RWPE2 (cell line): ENCODE results near the gene SAMHD1.

Experiments used
- ATAC-seq: fragments of 200-7000 bp; cut with Tn5 transposase; 3 replicates; pipeline ENCODE4 v1.9.1; 2021; ENCODE audit warnings: low read depth
- DNase-seq: peaks from one replicate; pipeline ENCODE4 v3.0.0-alpha.2; 2020; ENCODE audit warnings: low spot score
- H3K27ac ChIP-seq: fragments of 450-650 bp; 2 replicates; pipeline ENCODE4 v1.5.1; 2017; ENCODE audit warnings: mild to moderate bottlenecking; ENCODE audit not compliant: poor library complexity, severe bottlenecking
- H3K27me3 ChIP-seq: fragments of 250-450 bp; sonication (Bioruptor Pico); 2 replicates; pipeline ENCODE4 v1.5.1; 2021; ENCODE audit warnings: mild to moderate bottlenecking, moderate library complexity; ENCODE audit not compliant: insufficient read depth, poor library complexity, severe bottlenecking
- H3K36me3 ChIP-seq: fragments of 250-450 bp; sonication (Bioruptor Pico); 2 replicates; pipeline ENCODE4 v1.5.1; 2020; ENCODE audit warnings: low read depth, mild to moderate bottlenecking, moderate library complexity
- H3K4me1 ChIP-seq: fragments of 250-450 bp; sonication (Bioruptor Pico); 2 replicates; pipeline ENCODE4 v1.5.1; 2021; ENCODE audit warnings: mild to moderate bottlenecking, moderate library complexity; ENCODE audit not compliant: insufficient read depth, poor library complexity, severe bottlenecking
- H3K4me3 ChIP-seq: fragments of 250-450 bp; sonication (Bioruptor Pico); 2 replicates; pipeline ENCODE4 v1.5.1; 2021; ENCODE audit warnings: mild to moderate bottlenecking, moderate library complexity; ENCODE audit not compliant: severe bottlenecking
- H3K9me3 ChIP-seq: fragments of 250-450 bp; sonication (Bioruptor Pico); 2 replicates; pipeline ENCODE4 v1.5.1; 2021; ENCODE audit warnings: mild to moderate bottlenecking, moderate library complexity; ENCODE audit not compliant: severe bottlenecking
- TF ChIP-seq, protein P1 (sequence below): fragments of 450-650 bp; IDR thresholded peaks from one replicate; pipeline ENCODE4 v1.5.1; 2017; ENCODE audit warnings: mild to moderate bottlenecking, moderate library complexity; ENCODE audit not compliant: poor library complexity, severe bottlenecking

SAMHD1 gene

DNA sequence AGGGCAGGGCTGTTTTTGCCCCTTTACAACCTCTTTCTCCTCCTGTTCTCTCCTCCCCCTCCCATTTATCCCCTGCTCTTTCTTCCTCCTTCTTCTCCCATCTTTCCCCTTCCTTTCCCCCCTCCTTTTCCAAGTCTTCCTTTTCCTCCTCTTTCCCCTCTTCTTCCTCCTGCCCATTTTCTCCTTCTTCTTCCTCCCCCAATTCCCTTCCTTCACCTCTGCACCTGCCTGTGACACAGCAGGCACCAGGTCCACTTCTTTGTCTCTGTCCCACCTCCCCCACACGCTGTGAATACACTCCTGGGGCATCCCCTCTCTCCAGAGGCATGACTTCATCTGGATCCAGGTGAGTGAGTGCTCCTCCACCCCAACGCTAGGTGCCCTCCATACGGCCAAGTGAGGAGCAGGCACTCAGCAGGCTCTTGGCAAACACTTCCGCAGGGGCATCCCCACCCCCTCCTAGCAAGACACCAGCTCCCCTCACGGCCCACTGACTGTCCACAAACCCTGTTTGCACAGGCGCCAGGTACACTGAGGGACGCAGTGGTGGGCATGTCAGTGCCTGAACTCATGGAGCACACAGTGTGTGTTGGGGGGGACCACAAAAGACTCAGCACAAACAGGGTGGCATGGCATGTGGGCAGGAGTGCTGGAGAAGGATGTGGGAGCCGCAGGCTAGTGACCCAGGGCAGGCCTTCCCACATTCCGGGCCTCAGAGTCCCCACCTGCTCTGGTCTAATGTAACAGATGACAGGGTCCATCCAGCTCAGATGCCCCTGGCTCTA is 86.2 kb downstream of the SAMHD1 start:
- Histone ChIP-seq H3K4me3 (no peak overlapping the region), H3K27ac (no peak overlapping the region)

DNA sequence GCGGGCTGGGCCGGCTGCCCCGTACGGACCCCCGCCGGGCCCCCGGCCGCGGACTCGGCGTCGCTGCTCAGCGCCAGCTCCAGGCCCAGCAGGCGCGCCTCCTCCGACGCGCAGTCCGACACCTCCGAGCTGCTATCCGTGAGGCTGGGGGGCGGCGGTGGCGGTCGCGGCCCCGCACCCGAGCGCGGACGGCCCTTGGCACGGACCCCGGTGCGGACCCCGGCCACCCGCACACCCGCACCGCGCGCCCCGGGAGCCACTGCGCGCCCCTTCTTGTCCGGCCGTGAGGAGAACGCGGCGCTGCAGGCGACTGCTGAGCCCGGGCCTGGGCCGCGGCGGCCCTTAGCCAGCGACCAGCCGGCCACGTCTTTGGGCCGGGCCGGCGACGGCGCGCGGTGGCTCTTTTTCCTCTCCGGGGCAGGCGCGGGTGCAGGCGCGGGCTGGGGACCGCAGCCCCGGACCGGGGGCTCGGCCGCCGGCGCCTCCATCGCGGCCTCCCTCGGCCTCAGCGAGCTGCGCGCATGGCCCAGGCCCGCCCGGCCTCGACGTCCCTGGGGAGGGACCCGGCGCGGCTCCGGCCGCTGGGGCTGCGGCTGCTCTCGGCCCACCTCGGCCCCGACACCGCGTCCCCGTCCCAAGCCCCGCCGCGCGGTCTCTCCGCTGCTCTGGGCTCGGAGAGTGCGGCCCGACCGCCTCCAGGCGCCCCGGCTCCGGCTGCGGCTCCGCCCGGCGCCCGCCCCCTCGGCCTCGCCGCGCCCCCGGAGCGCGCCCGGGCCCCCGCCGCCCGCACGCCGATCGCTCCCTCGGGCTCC is 88.4 kb downstream of the SAMHD1 start:
- Histone ChIP-seq H3K9me3 (no peaks in the 10 kb centered on the region), H3K4me1 (peaks cover 35% of the 10 kb centered on the region), H3K4me3 (peak overlapping the region; percentile 97), H3K27ac (peak overlapping the region; percentile 92), H3K36me3 (peaks cover 28% of the 10 kb centered on the region), H3K27me3 (no peaks in the 10 kb centered on the region)
- TF ChIP-seq, protein P1, sequence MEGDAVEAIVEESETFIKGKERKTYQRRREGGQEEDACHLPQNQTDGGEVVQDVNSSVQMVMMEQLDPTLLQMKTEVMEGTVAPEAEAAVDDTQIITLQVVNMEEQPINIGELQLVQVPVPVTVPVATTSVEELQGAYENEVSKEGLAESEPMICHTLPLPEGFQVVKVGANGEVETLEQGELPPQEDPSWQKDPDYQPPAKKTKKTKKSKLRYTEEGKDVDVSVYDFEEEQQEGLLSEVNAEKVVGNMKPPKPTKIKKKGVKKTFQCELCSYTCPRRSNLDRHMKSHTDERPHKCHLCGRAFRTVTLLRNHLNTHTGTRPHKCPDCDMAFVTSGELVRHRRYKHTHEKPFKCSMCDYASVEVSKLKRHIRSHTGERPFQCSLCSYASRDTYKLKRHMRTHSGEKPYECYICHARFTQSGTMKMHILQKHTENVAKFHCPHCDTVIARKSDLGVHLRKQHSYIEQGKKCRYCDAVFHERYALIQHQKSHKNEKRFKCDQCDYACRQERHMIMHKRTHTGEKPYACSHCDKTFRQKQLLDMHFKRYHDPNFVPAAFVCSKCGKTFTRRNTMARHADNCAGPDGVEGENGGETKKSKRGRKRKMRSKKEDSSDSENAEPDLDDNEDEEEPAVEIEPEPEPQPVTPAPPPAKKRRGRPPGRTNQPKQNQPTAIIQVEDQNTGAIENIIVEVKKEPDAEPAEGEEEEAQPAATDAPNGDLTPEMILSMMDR, result no peak
- ATAC-seq (no peak), DNase-seq (no peak)

More for the DNA sequence above, 86.2 kb downstream of the SAMHD1 start:
- DNase-seq (no peak), ATAC-seq (no peak)
- H3K27me3 ChIP-seq, result no peaks in the 10 kb centered on the region
- H3K9me3 ChIP-seq, result no peaks in the 10 kb centered on the region
- TF ChIP-seq, protein P1, result no peak
- H3K36me3 ChIP-seq, result peaks cover 16% of the 10 kb centered on the region
- H3K4me1 ChIP-seq, result peaks cover 15% of the 10 kb centered on the region

DNA sequence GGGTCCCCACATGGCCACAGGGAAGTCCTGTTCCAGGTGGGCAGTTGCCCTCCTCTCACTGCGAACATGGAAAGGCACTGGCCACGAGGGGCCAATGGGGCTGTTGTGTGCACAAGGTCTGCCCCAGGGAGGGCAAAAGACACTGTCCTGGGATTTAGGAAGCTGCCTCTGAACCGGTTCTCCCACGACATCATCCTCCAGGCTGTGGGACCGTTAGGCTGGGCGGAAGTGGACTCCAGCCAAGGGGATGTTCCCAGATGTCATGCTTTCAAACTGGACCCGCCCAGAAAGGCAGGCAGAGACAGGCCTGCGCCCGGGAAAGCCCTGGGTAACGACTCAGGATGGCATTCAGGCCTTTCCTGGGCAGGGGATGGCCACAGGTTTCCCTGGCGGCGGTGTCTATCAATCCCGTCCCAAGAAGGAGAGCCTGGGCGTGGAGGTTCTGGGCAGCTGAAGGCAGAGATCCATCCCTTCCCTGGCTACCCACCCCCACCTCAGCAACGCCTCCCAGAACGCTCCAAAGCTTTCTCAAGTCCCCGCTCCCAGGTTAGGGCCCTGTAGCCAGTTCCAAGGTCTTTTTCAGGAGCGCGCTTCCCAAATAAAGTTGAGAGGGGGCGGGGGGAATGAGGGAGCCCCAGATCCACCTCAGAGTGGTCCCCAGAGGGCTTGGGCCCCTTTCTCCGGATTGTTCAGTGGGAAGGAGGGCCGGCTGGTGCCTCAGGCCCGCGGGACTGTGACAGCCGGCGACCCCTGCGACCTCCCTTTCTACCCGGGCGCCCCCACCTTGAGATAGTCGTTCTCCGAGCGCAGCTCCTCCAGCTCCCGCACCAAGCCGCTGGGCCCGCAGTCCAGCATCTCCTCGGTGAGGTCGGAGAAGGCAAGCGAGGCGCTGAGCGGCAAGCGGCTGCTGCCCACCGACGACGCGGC is 89.4 kb downstream of the SAMHD1 start:
- H3K9me3 ChIP-seq, result no peaks in the 10 kb centered on the region
- H3K4me1 ChIP-seq, result peaks cover 44% of the 10 kb centered on the region
- H3K4me3 ChIP-seq, result peak overlapping the region; percentile 97
- ATAC-seq (peak; percentile 74), DNase-seq (peak; percentile 100)
- peaks cover 32% of the 10 kb centered on the region for H3K36me3 ChIP-seq
- TF ChIP-seq, protein P1, result no peak
- peak overlapping the region; percentile 92 for H3K27ac ChIP-seq
- H3K27me3 ChIP-seq, result no peaks in the 10 kb centered on the region

DNA sequence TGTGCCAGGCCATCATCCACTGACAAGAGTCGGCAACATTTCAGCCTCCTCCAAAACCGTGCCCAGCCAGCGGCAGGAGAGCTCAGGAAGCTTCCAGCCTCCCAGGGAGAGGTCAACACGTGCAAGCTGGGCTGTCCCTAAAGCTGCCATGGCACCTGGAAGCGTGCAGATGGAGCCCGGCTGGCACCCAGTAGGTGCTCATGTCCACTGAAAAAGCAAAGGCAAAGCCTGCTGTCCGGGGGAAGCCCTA is 90.0 kb downstream of the SAMHD1 start:
- Histone ChIP-seq H3K4me1 (peaks cover 50% of the 10 kb centered on the region), H3K4me3 (peak overlapping the region; percentile 97), H3K27ac (peak overlapping the region; percentile 92), H3K36me3 (peaks cover 35% of the 10 kb centered on the region), H3K9me3 (no peaks in the 10 kb centered on the region), H3K27me3 (no peaks in the 10 kb centered on the region)
- DNase-seq (no peak), ATAC-seq (no peak)
- TF ChIP-seq, protein P1, result no peak
